Measurements from ENCODE around the gene DLL4. TPM values are rescaled to one million over a fixed set of nuclear protein-coding genes. Genes with fewer than 3 reads are reported as not detected.

DLL4 gene
- total and polyA plus RNA-seq, 10 of the 15 experiments (the other 5 are each of a cell fraction or from before 2014, with no cell fraction given): 0.04 to 0.16 (median 0.09) TPM; not detected in 6

DNA sequence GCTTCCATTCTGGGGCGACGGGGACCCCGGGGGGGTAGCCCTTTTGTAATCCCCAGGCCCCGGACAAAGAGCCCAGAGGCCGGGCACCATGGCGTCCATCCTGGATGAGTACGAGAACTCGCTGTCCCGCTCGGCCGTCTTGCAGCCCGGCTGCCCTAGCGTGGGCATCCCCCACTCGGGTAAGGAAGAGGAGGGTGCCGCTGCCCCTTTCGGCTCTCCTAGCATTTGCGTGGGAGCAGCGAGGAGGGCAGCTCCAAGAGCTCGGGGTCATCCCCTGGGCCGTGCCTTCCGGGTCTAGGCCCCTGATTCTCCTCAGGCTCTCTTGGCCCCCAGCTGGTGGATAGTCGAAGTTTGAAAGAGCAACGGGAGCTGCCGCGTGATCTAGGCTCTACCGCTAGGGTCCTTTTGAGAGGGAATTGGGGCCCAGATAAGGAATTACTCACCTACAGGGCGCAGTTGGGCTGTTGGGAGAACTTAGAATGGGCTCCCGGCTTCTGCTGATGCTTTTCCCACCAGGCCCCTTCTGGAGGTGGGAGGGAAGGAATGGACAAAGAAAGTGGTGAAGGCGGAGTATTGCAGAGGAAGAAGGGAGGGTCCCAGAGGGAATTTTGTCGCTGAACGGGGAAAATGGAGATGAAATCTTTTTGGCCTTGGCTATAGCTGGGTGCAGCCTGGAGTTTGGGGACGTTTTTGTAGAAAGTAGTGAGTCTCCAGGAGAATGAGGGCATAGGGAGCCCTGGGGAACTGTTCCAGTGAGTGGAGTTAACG, 34.3 kb upstream of the DLL4 start:
- SMC1A ChIA-PET (ENCODE audit: uncharacterized antibody, unreplicated experiment): interaction anchor here (0.7 to 3.5 kb wide), 19 partner anchors 9 to 201 kb away, joined by 3 to 144 read pairs (median 4); partner anchors contain the start of genes RAD51 and RHOV
- H3K27ac ChIP-seq (ENCODE audit: control insufficient read depth, insufficient read depth): peak overlapping the region; percentile 86
- peaks cover 21% of the 10 kb centered on the region for H3K4me1 ChIP-seq (ENCODE audit: control insufficient read depth, insufficient read depth, low read length)
- POLR2A ChIA-PET: interaction anchor here (0.5 to 4.9 kb wide), 16 partner anchors 10 to 1615 kb away, joined by 3 to 57 read pairs (median 4); partner anchors contain the start of genes CCDC32, DNAJC17, RHOV and ZFYVE19
- intact Hi-C loops (cut with micrococcal nuclease; ENCODE audit: unreplicated experiment): loop anchor here (1.0 to 5.0 kb wide), 5 partner anchors 22 to 216 kb away; partner anchors contain the start of gene RAD51
- H3K79me2 ChIP-seq (ENCODE audit: control insufficient read depth, insufficient read depth, low read length): peaks cover 20% of the 10 kb centered on the region
- ATAC-seq: peak; percentile 82
- TSS peak; percentile 86 for BruUV-seq (replicated peaks)
- FAIRE-seq: peak; percentile 81
- no peaks in the 10 kb centered on the region for H3K9me3 ChIP-seq (replicated peaks; ENCODE audit: control insufficient read depth, insufficient read depth, low read length)
- peak overlapping the region; percentile 93 for H3K4me2 ChIP-seq (ENCODE audit: control insufficient read depth, insufficient read depth)
- H3K36me3 ChIP-seq (ENCODE audit: control insufficient read depth in 2 of 2, insufficient read depth in 2 of 2, low read length in 1 of 2): peaks cover 0 to 9% of the 10 kb centered on the region in 2 experiments; a peak in 3 of 4 replicates
- RAD21 ChIA-PET (ENCODE audit: unreplicated experiment): interaction anchor here (0.6 to 3.4 kb wide), 24 partner anchors 10 to 663 kb away, joined by 3 to 48 read pairs (median 6); partner anchors contain the start of genes DNAJC17, RHOV, SPINT1 and ZFYVE19
- H3K9ac ChIP-seq (ENCODE audit: control insufficient read depth, insufficient read depth, low read length): peak overlapping the region; percentile 95
- WGBS (ENCODE audit: insufficient coverage, insufficient replicate concordance, low lambda C conversion rate, missing lambda C conversion rate): under 1% methylated on average over 33 of the region's 33 CpGs
- DNase-seq (ENCODE audit: low read depth, low spot score): no peak
- in situ Hi-C loops (cut with MboI): loop anchor here (5.0 kb wide), 1 partner anchor 38 kb away; no protein-coding TSS in a partner anchor
- CTCF ChIA-PET: interaction anchor here (0.6 to 5.5 kb wide), 34 partner anchors 10 to 375 kb away, joined by 3 to 95 read pairs (median 4); partner anchors contain the start of genes PPP1R14D, RAD51, RHOV and SPINT1
- peak overlapping the region; percentile 96 for H3K4me3 ChIP-seq
- H3K27me3 ChIP-seq (replicated peaks in 1 of 2; ENCODE audit: control insufficient read depth in 2 of 2, insufficient read depth in 2 of 2, low read length in 1 of 2): no peaks in the 10 kb centered on the region
- no peaks in the 10 kb centered on the region for H4K20me1 ChIP-seq (ENCODE audit: control insufficient read depth, insufficient read depth)
- H2AFZ ChIP-seq (ENCODE audit: control insufficient read depth, low read depth, low read length): peak overlapping the region; percentile 72
- TF ChIP-seq NFIC (IDR thresholded peaks at IDR 0.05; ENCODE audit: low read depth, low read length) (no peak), SMAD1 (IDR thresholded peaks at IDR 0.05; ENCODE audit: low read depth, partially characterized antibody) (no peak), HDAC6 (IDR thresholded peaks at IDR 0.05; ENCODE audit: unreplicated experiment) (no peak), BACH1 (IDR thresholded peaks at IDR 0.05; ENCODE audit: borderline replicate concordance) (peak; percentile 70; the same call in 1 of the 2 replicates), MEF2B (IDR thresholded peaks at IDR 0.05; ENCODE audit: partially characterized antibody, poor library complexity, severe bottlenecking) (no peak), YY1 (IDR thresholded peaks at IDR 0.05; ENCODE audit: low read depth, low read length) (peak; percentile 44; the same call in 1 of the 2 replicates), FOXM1 (IDR thresholded peaks at IDR 0.05; ENCODE audit: low read depth, low read length) (no peak), CREM (IDR thresholded peaks at IDR 0.05; ENCODE audit: low read depth) (no peak), NR2C2 (IDR thresholded peaks at IDR 0.05; ENCODE audit: borderline replicate concordance, control insufficient read depth, insufficient read length, low read depth) (no peak), TCF3 (IDR thresholded peaks at IDR 0.05; ENCODE audit: borderline replicate concordance, insufficient read depth, low read depth, low read length) (no peak), TARDBP (IDR thresholded peaks at IDR 0.05; ENCODE audit: borderline replicate concordance) (no peak), PML (IDR thresholded peaks at IDR 0.05; ENCODE audit: low read length) (no peak)
- TF ChIP-seq, protein P1, sequence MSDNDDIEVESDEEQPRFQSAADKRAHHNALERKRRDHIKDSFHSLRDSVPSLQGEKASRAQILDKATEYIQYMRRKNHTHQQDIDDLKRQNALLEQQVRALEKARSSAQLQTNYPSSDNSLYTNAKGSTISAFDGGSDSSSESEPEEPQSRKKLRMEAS (IDR thresholded peaks at IDR 0.05; ENCODE audit: low read depth, low read length): no peak; the same call in 1 of the 2 replicates
- TF ChIP-seq, protein P2, sequence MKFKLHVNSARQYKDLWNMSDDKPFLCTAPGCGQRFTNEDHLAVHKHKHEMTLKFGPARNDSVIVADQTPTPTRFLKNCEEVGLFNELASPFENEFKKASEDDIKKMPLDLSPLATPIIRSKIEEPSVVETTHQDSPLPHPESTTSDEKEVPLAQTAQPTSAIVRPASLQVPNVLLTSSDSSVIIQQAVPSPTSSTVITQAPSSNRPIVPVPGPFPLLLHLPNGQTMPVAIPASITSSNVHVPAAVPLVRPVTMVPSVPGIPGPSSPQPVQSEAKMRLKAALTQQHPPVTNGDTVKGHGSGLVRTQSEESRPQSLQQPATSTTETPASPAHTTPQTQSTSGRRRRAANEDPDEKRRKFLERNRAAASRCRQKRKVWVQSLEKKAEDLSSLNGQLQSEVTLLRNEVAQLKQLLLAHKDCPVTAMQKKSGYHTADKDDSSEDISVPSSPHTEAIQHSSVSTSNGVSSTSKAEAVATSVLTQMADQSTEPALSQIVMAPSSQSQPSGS (IDR thresholded peaks at IDR 0.05; ENCODE audit: low read length): no peak
- TF ChIP-seq, protein P3, sequence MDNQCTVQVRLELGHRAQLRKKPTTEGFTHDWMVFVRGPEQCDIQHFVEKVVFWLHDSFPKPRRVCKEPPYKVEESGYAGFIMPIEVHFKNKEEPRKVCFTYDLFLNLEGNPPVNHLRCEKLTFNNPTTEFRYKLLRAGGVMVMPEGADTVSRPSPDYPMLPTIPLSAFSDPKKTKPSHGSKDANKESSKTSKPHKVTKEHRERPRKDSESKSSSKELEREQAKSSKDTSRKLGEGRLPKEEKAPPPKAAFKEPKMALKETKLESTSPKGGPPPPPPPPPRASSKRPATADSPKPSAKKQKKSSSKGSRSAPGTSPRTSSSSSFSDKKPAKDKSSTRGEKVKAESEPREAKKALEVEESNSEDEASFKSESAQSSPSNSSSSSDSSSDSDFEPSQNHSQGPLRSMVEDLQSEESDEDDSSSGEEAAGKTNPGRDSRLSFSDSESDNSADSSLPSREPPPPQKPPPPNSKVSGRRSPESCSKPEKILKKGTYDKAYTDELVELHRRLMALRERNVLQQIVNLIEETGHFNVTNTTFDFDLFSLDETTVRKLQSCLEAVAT (IDR thresholded peaks at IDR 0.05): no peak
- TF ChIP-seq, protein P4, sequence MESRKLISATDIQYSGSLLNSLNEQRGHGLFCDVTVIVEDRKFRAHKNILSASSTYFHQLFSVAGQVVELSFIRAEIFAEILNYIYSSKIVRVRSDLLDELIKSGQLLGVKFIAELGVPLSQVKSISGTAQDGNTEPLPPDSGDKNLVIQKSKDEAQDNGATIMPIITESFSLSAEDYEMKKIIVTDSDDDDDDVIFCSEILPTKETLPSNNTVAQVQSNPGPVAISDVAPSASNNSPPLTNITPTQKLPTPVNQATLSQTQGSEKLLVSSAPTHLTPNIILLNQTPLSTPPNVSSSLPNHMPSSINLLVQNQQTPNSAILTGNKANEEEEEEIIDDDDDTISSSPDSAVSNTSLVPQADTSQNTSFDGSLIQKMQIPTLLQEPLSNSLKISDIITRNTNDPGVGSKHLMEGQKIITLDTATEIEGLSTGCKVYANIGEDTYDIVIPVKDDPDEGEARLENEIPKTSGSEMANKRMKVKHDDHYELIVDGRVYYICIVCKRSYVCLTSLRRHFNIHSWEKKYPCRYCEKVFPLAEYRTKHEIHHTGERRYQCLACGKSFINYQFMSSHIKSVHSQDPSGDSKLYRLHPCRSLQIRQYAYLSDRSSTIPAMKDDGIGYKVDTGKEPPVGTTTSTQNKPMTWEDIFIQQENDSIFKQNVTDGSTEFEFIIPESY (IDR thresholded peaks at IDR 0.05): no peak

Data from GM12878 (cell line).